ENCODE measurements around the gene OPA1.

GRCh38 chr3:193662757-193663322 lies 69.8 kb downstream of the OPA1 start:
- TF ChIP-seq EP300 (IDR thresholded peaks at IDR 0.05) (no peak), CTCF (IDR thresholded peaks at IDR 0.05) (no peak), POLR2A (IDR thresholded peaks at IDR 0.05) (no peak), POLR2AphosphoS5 (IDR thresholded peaks at IDR 0.05) (no peak)

Measured in sigmoid colon (tissue), 4 donors.